Ishikawa (cell line): Measurements from ENCODE around the gene JOSD2.

ENCODE experiments used
- CREB1 ChIP-seq: IDR thresholded peaks from 2 replicates; pipeline ENCODE4 v1.6.1; 2012; ENCODE audit warnings: low read depth
- EGR1 ChIP-seq: IDR thresholded peaks from 2 replicates; pipeline ENCODE4 v1.6.1; 2012
- EP300 ChIP-seq: IDR thresholded peaks from 2 replicates; pipeline ENCODE4 v1.6.1; 2012; ENCODE audit warnings: borderline replicate concordance
- RAD21 ChIP-seq: IDR thresholded peaks from 2 replicates; pipeline ENCODE4 v1.6.1; 2012; ENCODE audit warnings: low read depth
- TAF1 ChIP-seq: IDR thresholded peaks from 2 replicates; pipeline ENCODE4 v1.6.1; 2012; ENCODE audit warnings: low read depth, mild to moderate bottlenecking
- TCF12 ChIP-seq: IDR thresholded peaks from 2 replicates; pipeline ENCODE4 v1.6.1; 2012; ENCODE audit warnings: low read depth
- TEAD4 ChIP-seq: IDR thresholded peaks from 2 replicates; pipeline ENCODE4 v1.6.1; 2012
- YY1 ChIP-seq: IDR thresholded peaks from 2 replicates; pipeline ENCODE4 v1.6.1; 2012; ENCODE audit warnings: low read depth
- TF ChIP-seq, protein P1 (sequence below): IDR thresholded peaks from 2 replicates; pipeline ENCODE4 v1.6.1; 2012
- TF ChIP-seq, protein P2 (sequence below): IDR thresholded peaks from 2 replicates; pipeline ENCODE4 v1.6.1; 2012; ENCODE audit warnings: low read depth, mild to moderate bottlenecking
- TF ChIP-seq, protein P3 (sequence below): IDR thresholded peaks from 2 replicates; pipeline ENCODE4 v1.6.1; 2012

DNA sequence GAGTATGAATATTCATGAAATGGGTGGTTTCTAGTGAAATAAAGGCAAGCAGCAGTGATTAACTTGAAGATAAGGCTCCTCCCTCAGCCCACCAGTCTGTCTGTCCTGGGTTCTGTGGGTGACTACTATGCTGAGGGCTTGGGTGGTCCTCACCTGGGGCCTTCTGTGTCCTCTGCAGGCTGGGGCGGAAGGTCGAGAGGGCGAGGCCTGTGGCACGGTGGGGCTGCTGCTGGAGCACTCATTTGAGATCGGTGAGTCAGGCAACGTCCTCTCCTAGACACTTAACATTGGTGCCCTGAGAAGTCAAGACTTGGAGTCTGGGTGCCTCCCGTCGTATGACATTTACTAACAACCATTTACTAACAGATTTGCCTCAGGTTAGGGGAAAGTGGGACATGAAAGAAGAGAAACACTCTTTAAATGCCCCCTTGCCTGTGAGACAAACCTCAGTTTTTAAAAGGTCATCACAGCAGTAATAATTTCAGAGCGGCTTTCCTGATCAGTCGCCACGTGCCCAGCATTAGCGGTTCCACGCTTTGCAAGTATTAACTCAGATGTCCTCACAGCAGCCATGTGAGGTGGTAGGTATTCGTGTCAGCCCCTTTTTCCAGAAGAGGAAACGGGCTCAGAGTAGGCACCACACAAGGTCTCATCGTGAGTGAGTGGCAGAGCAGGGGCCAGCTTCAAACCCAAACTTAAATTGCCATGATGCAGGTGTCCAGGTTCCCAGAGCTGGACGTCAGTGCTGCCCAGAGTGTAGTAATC is 33.1 kb downstream of the JOSD2 start:
- no peak for TF ChIP-seq CREB1
- TF ChIP-seq TCF12: no peak
- no peak for TF ChIP-seq TAF1
- no peak for TF ChIP-seq YY1
- TF ChIP-seq, protein P1, sequence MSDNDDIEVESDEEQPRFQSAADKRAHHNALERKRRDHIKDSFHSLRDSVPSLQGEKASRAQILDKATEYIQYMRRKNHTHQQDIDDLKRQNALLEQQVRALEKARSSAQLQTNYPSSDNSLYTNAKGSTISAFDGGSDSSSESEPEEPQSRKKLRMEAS: no peak
- no peak for TF ChIP-seq EP300
- TF ChIP-seq, protein P2, sequence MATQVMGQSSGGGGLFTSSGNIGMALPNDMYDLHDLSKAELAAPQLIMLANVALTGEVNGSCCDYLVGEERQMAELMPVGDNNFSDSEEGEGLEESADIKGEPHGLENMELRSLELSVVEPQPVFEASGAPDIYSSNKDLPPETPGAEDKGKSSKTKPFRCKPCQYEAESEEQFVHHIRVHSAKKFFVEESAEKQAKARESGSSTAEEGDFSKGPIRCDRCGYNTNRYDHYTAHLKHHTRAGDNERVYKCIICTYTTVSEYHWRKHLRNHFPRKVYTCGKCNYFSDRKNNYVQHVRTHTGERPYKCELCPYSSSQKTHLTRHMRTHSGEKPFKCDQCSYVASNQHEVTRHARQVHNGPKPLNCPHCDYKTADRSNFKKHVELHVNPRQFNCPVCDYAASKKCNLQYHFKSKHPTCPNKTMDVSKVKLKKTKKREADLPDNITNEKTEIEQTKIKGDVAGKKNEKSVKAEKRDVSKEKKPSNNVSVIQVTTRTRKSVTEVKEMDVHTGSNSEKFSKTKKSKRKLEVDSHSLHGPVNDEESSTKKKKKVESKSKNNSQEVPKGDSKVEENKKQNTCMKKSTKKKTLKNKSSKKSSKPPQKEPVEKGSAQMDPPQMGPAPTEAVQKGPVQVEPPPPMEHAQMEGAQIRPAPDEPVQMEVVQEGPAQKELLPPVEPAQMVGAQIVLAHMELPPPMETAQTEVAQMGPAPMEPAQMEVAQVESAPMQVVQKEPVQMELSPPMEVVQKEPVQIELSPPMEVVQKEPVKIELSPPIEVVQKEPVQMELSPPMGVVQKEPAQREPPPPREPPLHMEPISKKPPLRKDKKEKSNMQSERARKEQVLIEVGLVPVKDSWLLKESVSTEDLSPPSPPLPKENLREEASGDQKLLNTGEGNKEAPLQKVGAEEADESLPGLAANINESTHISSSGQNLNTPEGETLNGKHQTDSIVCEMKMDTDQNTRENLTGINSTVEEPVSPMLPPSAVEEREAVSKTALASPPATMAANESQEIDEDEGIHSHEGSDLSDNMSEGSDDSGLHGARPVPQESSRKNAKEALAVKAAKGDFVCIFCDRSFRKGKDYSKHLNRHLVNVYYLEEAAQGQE: no peak
- TF ChIP-seq TEAD4: no peak
- TF ChIP-seq, protein P3, sequence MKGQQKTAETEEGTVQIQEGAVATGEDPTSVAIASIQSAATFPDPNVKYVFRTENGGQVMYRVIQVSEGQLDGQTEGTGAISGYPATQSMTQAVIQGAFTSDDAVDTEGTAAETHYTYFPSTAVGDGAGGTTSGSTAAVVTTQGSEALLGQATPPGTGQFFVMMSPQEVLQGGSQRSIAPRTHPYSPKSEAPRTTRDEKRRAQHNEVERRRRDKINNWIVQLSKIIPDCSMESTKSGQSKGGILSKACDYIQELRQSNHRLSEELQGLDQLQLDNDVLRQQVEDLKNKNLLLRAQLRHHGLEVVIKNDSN: no peak
- no peak for TF ChIP-seq EGR1
- TF ChIP-seq RAD21: no peak
